Measurements from ENCODE around the gene HMSD.

The HMSD gene

GRCh38 chr18:63980896-63981460 is 31.9 kb downstream of the HMSD start:
- Mint-ChIP-seq H3K4me3 (no peak overlapping the region), H3K4me1 (peaks cover 13% of the 10 kb centered on the region), H3K9me3 (no peaks in the 10 kb centered on the region), H3K27me3 (no peaks in the 10 kb centered on the region), H3K36me3 (ENCODE audit: insufficient read depth) (peaks cover 29% of the 10 kb centered on the region), H3K27ac (ENCODE audit: low read depth) (no peak overlapping the region)
- DNase-seq (ENCODE audit: low spot score in 2 of 2) = no peak
- ATAC-seq (replicated peaks; ENCODE audit: extremely low read depth, poor library complexity, severe bottlenecking) = no peak

GRCh38 chr18:63981719-63982118 is 32.6 kb downstream of the HMSD start:
- no peak overlapping the region for H3K27ac Mint-ChIP-seq (ENCODE audit: low read depth)
- H3K9me3 Mint-ChIP-seq = no peaks in the 10 kb centered on the region
- peaks cover 29% of the 10 kb centered on the region for H3K36me3 Mint-ChIP-seq (ENCODE audit: insufficient read depth)
- no peaks in the 10 kb centered on the region for H3K27me3 Mint-ChIP-seq
- ATAC-seq (replicated peaks; ENCODE audit: extremely low read depth, poor library complexity, severe bottlenecking) (no peak), DNase-seq (ENCODE audit: low spot score in 2 of 2) (no peak)
- no peak overlapping the region for H3K4me3 Mint-ChIP-seq
- H3K4me1 Mint-ChIP-seq = peaks cover 13% of the 10 kb centered on the region

GRCh38 chr18:63982361-63982760 is 33.3 kb downstream of the HMSD start:
- H3K4me1 Mint-ChIP-seq = peaks cover 13% of the 10 kb centered on the region
- DNase-seq (ENCODE audit: low spot score in 2 of 2) (no peak), ATAC-seq (replicated peaks; ENCODE audit: extremely low read depth, poor library complexity, severe bottlenecking) (no peak)
- H3K27me3 Mint-ChIP-seq = no peaks in the 10 kb centered on the region
- H3K36me3 Mint-ChIP-seq (ENCODE audit: insufficient read depth) = peaks cover 32% of the 10 kb centered on the region
- H3K9me3 Mint-ChIP-seq = no peaks in the 10 kb centered on the region
- no peak overlapping the region for H3K4me3 Mint-ChIP-seq
- no peak overlapping the region for H3K27ac Mint-ChIP-seq (ENCODE audit: low read depth)

GRCh38 chr18:63986885-63987284 is 37.8 kb downstream of the HMSD start:
- Mint-ChIP-seq H3K4me3 (no peak overlapping the region), H3K36me3 (ENCODE audit: insufficient read depth) (peaks cover 38% of the 10 kb centered on the region), H3K27ac (ENCODE audit: low read depth) (no peak overlapping the region), H3K27me3 (no peaks in the 10 kb centered on the region), H3K9me3 (no peaks in the 10 kb centered on the region), H3K4me1 (no peaks in the 10 kb centered on the region)
- DNase-seq (ENCODE audit: low spot score in 2 of 2) (no peak), ATAC-seq (replicated peaks; ENCODE audit: extremely low read depth, poor library complexity, severe bottlenecking) (no peak)

- no peak for ATAC-seq (replicated peaks; ENCODE audit: extremely low read depth, poor library complexity, severe bottlenecking)
- Mint-ChIP-seq H3K4me3 (no peak overlapping the region), H3K4me1 (no peaks in the 10 kb centered on the region), H3K9me3 (no peaks in the 10 kb centered on the region), H3K27ac (ENCODE audit: low read depth) (no peak overlapping the region), H3K27me3 (no peaks in the 10 kb centered on the region), H3K36me3 (ENCODE audit: insufficient read depth) (peaks cover 32% of the 10 kb centered on the region)
- no peak for DNase-seq (ENCODE audit: low spot score in 2 of 2)
These were observed 38.6 kb downstream of the HMSD start for GRCh38 chr18:63987743-63988142.

GRCh38 chr18:63992751-63993150 is 43.6 kb downstream of the HMSD start:
- H3K4me1 Mint-ChIP-seq = no peaks in the 10 kb centered on the region
- H3K4me3 Mint-ChIP-seq = no peak overlapping the region
- no peaks in the 10 kb centered on the region for H3K27me3 Mint-ChIP-seq
- H3K36me3 Mint-ChIP-seq (ENCODE audit: insufficient read depth) = peaks cover 11% of the 10 kb centered on the region
- H3K27ac Mint-ChIP-seq (ENCODE audit: low read depth) = no peak overlapping the region
- H3K9me3 Mint-ChIP-seq = peaks cover 6% of the 10 kb centered on the region
- no peak for ATAC-seq (replicated peaks; ENCODE audit: extremely low read depth, poor library complexity, severe bottlenecking)
- DNase-seq (ENCODE audit: low spot score in 2 of 2) = no peak

GRCh38 chr18:63994783-63995399 is 45.8 kb downstream of the HMSD start:
- no peaks in the 10 kb centered on the region for H3K4me1 Mint-ChIP-seq
- peak; percentile 16 to 33 for DNase-seq (ENCODE audit: low spot score in 2 of 2)
- H3K4me3 Mint-ChIP-seq = no peak overlapping the region
- peaks cover 6% of the 10 kb centered on the region for H3K9me3 Mint-ChIP-seq
- no peak for ATAC-seq (replicated peaks; ENCODE audit: extremely low read depth, poor library complexity, severe bottlenecking)
- peaks cover 4% of the 10 kb centered on the region for H3K36me3 Mint-ChIP-seq (ENCODE audit: insufficient read depth)
- H3K27ac Mint-ChIP-seq (ENCODE audit: low read depth) = no peak overlapping the region
- H3K27me3 Mint-ChIP-seq = no peaks in the 10 kb centered on the region

GRCh38 chr18:63997041-63997440 is 47.9 kb downstream of the HMSD start:
- H3K36me3 Mint-ChIP-seq (ENCODE audit: insufficient read depth) = no peaks in the 10 kb centered on the region
- H3K9me3 Mint-ChIP-seq = peaks cover 6% of the 10 kb centered on the region
- ATAC-seq (replicated peaks; ENCODE audit: extremely low read depth, poor library complexity, severe bottlenecking) (no peak), DNase-seq (ENCODE audit: low spot score in 2 of 2) (no peak)
- H3K27ac Mint-ChIP-seq (ENCODE audit: low read depth) = no peak overlapping the region
- H3K27me3 Mint-ChIP-seq = peaks cover 15% of the 10 kb centered on the region
- no peaks in the 10 kb centered on the region for H3K4me1 Mint-ChIP-seq
- no peak overlapping the region for H3K4me3 Mint-ChIP-seq

GRCh38 chr18:63997606-63998005 is 48.5 kb downstream of the HMSD start:
- Mint-ChIP-seq H3K4me3 (no peak overlapping the region), H3K36me3 (ENCODE audit: insufficient read depth) (no peaks in the 10 kb centered on the region), H3K27me3 (peaks cover 19% of the 10 kb centered on the region), H3K9me3 (peaks cover 6% of the 10 kb centered on the region), H3K4me1 (no peaks in the 10 kb centered on the region), H3K27ac (ENCODE audit: low read depth) (no peak overlapping the region)
- ATAC-seq (replicated peaks; ENCODE audit: extremely low read depth, poor library complexity, severe bottlenecking) (no peak), DNase-seq (ENCODE audit: low spot score in 2 of 2) (no peak)

GRCh38 chr18:63999871-64000270 is 50.8 kb downstream of the HMSD start:
- H3K27ac Mint-ChIP-seq (ENCODE audit: low read depth) = no peak overlapping the region
- no peaks in the 10 kb centered on the region for H3K4me1 Mint-ChIP-seq
- ATAC-seq (replicated peaks; ENCODE audit: extremely low read depth, poor library complexity, severe bottlenecking) (no peak), DNase-seq (ENCODE audit: low spot score in 2 of 2) (no peak)
- H3K27me3 Mint-ChIP-seq = peaks cover 29% of the 10 kb centered on the region
- no peak overlapping the region for H3K4me3 Mint-ChIP-seq
- H3K9me3 Mint-ChIP-seq = peaks cover 6% of the 10 kb centered on the region
- no peaks in the 10 kb centered on the region for H3K36me3 Mint-ChIP-seq (ENCODE audit: insufficient read depth)

- DNase-seq (ENCODE audit: low spot score in 2 of 2) (no peak), ATAC-seq (replicated peaks; ENCODE audit: extremely low read depth, poor library complexity, severe bottlenecking) (no peak)
- no peak overlapping the region for H3K4me3 Mint-ChIP-seq
- H3K27ac Mint-ChIP-seq (ENCODE audit: low read depth) = no peak overlapping the region
- no peaks in the 10 kb centered on the region for H3K4me1 Mint-ChIP-seq
- peaks cover 29% of the 10 kb centered on the region for H3K27me3 Mint-ChIP-seq
- no peaks in the 10 kb centered on the region for H3K9me3 Mint-ChIP-seq
- H3K36me3 Mint-ChIP-seq (ENCODE audit: insufficient read depth) = no peaks in the 10 kb centered on the region
These were observed 53.5 kb downstream of the HMSD start for GRCh38 chr18:64002581-64002980.

GRCh38 chr18:64009305-64009704 is 60.2 kb downstream of the HMSD start:
- Mint-ChIP-seq H3K9me3 (no peaks in the 10 kb centered on the region), H3K27me3 (peaks cover 16% of the 10 kb centered on the region), H3K36me3 (ENCODE audit: insufficient read depth) (no peaks in the 10 kb centered on the region), H3K4me1 (no peaks in the 10 kb centered on the region), H3K27ac (ENCODE audit: low read depth) (no peak overlapping the region), H3K4me3 (no peak overlapping the region)
- no peak for ATAC-seq (replicated peaks; ENCODE audit: extremely low read depth, poor library complexity, severe bottlenecking)
- DNase-seq (ENCODE audit: low spot score in 2 of 2) = no peak
